HG02884 (cell line): ENCODE measurements around the gene DAPK1.

ENCODE experiments used
- ATAC-seq: cut with Tn5 transposase; IDR thresholded peaks from one replicate; pipeline ENCODE4 v1.9.1; 2021; ENCODE audit warnings: mild to moderate bottlenecking, moderate library complexity; ENCODE audit not compliant: unreplicated experiment

DAPK1 gene

GRCh38 chr9:87678650-87679355, 181.1 kb downstream of the DAPK1 start:
- ATAC-seq: no peak

GRCh38 chr9:87681271-87682061, 183.8 kb downstream of the DAPK1 start:
- ATAC-seq: no peak

DNA sequence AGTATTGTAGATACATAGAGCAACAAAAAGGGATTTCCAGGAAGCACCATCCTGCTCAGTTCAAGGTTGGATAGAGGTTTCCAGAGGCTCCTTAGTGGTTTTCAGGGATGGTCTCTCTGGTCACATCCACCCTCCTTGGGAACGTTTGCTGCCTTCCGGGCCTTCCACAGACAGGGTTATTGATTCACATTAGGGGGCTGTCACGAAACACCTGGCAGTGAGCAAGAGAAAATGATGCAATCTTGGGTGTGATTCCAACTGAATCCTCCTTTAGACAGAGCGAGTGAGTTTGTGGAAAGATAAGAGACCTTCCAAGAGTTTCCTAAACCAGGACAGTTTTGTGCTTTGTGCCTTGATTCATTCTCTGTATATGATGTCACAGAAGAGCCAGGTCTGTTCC, 184.4 kb downstream of the DAPK1 start:
- ATAC-seq: no peak

- ATAC-seq: no peak
These were observed 185.0 kb downstream of the DAPK1 start for GRCh38 chr9:87682618-87683017.

GRCh38 chr9:87683751-87684626, 186.3 kb downstream of the DAPK1 start:
- ATAC-seq: no peak

GRCh38 chr9:87684627-87685219, 187.1 kb downstream of the DAPK1 start:
- no peak for ATAC-seq

DNA sequence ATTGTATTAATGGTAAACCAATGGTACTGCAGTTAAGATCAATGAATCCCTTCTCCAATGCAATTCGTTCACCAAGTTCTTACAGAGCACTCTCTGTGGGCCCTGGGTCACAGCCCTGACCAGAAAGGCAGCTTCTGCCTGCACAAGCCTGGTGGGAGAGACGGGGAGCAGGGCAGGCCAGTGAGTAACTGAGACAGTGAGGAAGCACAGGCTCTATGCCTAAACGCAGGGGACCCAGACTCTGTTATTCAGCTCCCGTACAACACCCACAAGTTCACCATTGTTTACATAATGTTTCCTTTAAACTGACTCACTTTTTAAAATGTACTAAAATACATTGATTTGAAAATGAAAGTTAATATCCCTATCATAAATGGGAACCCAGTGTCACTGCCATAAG, 187.8 kb downstream of the DAPK1 start:
- no peak for ATAC-seq

DNA sequence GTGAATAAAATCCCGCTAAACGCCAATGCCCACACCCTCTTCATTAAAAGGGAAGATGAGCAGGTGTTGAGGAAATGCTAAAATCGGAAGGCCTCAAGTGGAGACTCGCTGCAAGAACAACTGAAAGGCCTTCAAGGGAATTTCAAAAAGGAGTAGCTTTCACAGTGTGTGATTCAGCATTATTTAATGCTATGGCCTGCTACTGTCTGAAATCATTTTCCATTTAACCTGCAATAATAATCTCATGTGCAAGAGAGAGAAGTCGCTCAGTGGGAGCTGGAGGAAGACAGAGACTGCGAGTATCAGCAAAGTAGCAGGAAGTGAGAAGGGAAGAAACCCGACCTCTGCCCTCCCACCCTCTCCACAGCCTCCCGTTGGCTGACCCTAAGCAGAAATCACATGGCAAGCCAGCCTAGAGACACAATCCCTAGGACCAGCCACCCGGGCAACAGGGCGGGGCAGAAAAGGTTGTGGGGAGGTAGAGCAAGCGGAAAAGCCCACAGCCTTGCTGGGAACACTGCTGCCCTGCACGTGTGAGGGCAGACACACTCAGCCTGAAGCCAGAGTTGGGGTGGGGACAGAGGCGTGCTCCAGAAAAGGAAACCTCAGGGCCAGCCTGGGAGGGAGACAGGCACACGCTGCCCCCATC, 188.3 kb downstream of the DAPK1 start:
- ATAC-seq: no peak

GRCh38 chr9:87686520-87687090, 188.9 kb downstream of the DAPK1 start:
- ATAC-seq: no peak

DNA sequence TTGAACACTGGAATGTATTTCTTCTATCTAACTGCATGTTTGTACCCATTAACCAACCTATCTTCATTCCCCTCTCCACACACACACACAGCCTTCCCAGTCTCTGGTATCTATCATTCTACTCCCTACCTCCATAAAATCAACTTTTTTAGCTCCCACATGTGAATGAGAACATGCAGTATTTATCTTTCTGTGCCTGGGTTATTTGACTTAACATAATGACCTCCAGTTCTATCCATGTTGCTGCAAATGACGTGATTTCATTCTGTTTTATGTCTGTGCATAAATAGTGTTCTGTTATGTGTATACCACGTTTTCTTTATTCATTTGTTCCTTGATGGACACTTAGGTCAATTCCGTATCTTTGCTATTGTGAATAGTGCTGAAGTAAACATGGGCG, 189.5 kb downstream of the DAPK1 start:
- ATAC-seq: no peak

- no peak for ATAC-seq
These were observed 196.6 kb downstream of the DAPK1 start for GRCh38 chr9:87694236-87694755.

DNA sequence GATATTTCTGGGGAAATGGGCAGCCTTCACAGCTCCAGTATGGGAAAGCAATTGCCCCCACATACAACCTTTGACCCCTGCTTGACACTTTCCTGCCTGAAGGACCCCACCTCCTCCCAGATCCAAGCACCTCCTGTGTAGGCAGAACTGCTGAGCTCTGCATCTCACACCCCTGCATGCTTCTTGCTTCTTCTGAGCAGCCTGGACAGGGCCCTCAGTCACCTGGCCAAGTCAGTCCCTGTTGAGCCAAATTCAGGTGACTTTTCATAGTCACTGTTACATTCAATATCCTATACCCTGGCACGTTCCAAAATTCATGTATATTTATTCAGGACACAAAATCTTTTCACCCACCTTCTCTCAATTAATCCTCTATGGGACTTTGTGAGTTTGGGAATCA, 197.9 kb downstream of the DAPK1 start:
- ATAC-seq: no peak

GRCh38 chr9:87696641-87697040, 199.0 kb downstream of the DAPK1 start:
- ATAC-seq: no peak

GRCh38 chr9:87698069-87698809, 200.6 kb downstream of the DAPK1 start:
- ATAC-seq: no peak

DNA sequence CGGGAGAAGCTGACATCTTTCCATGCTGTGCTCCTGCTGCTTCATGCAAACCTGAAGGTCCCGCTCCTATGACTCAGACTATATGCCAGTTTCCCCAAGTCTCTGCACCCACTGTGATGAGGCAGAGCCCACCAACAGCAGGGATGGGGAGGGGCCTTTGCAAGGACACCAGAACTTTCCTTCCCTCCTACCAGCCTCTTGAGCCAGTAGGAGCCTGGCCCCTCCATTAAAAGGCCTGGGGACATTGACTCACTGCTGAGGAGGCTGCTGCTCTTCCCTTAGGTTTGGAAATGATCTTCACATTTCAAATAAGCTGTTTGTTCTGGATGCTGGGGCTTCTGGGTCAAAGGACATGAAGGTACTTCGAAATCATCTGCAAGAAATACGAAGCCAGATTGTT, 202.2 kb downstream of the DAPK1 start:
- no peak for ATAC-seq

GRCh38 chr9:87701491-87701890, 203.8 kb downstream of the DAPK1 start:
- no peak for ATAC-seq

DNA sequence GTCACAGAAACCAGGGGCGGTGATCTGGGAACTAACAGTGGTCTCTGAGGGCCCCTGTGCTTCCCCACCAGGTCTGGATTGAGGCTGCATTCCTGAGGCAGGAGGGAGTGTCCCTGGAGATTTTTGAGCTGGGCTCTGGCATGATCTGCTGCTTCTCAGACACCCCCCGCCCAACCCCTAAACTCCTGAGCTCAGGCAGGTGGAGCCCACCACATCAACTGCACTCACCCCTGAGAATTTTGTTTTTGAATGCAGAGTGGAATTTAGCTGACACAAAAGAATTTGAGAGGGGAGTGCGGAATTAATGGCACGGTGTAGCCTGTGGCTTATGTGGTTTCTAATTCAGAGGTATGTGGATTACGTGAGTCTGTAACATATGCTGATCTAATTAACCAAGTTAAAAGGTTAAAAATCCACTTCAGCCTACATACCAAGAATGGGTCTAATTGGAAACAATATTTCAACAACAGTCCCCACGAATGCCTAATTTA, 204.3 kb downstream of the DAPK1 start:
- no peak for ATAC-seq

GRCh38 chr9:87702921-87703320, 205.3 kb downstream of the DAPK1 start:
- ATAC-seq: no peak

DNA sequence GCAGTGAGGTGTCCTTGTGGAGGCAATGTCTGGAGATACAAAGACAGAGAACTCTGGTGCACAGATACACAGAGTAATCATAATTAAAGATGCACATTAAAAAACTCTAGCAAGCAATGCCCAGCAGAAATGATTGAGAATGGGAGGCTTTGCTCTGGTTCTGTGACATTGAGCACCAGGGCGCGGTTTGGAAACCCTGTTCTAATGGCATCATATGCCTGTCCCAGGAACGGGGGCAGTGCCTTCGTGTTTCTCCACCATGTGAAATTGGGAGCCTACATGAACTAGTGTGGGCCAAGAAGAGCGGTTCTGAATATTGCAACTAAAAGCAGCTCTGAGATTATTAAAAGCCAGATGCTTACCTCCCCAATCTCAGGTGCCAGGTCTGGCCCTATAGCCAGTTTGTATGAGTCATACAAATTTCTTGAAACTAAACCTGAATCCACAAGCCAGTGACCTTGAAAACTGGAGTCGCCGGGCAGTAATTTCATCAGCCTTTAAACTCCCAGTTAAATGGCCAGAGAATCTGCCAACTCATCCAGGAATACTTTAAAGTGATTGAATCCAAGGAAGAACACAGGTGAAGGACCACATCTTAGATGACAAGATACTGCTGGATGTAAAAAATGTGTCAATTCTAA, 206.1 kb downstream of the DAPK1 start:
- ATAC-seq: no peak
